IPS DF 6.9 (cell line): Measurements from ENCODE around the gene CHKA.

ENCODE experiments used
- DNase-seq: peaks from one replicate; pipeline ENCODE4 v3.0.0-alpha.2; 2013; ENCODE audit warnings: low read depth, low spot score
- H3K27ac ChIP-seq: one replicate; pipeline ENCODE4 v1.5.1; 2013; ENCODE audit warnings: low read length, control low read depth
- H3K27me3 ChIP-seq: 2 replicates; pipeline ENCODE4 v1.6.1; 2013; ENCODE audit warnings: mild to moderate bottlenecking, low read length; ENCODE audit not compliant: control insufficient read depth, insufficient read depth
- H3K36me3 ChIP-seq: 2 replicates; pipeline ENCODE4 v1.6.1; 2013; ENCODE audit warnings: low read length; ENCODE audit not compliant: control insufficient read depth, insufficient read depth
- H3K4me1 ChIP-seq: 2 replicates; pipeline ENCODE4 v1.6.1; 2013; ENCODE audit warnings: low read length; ENCODE audit not compliant: control insufficient read depth, insufficient read depth
- H3K4me3 ChIP-seq: 2 replicates; pipeline ENCODE4 v1.5.1; 2013; ENCODE audit warnings: mild to moderate bottlenecking, low read length
- H3K9me3 ChIP-seq: 2 replicates; pipeline ENCODE4 v1.6.1; 2013; ENCODE audit warnings: low read length, inconsistent platforms; ENCODE audit not compliant: control insufficient read depth, insufficient read depth
- WGBS: extraction: QIAGEN DNeasy Blood & Tissue Kit; methylation state at CpG from one replicate; pipeline ENCODE4 v1.1.7; 2013; ENCODE audit warnings: mixed read lengths, missing lambda C conversion rate; ENCODE audit not compliant: insufficient read length, insufficient coverage; 5-methylcytosine and 5-hydroxymethylcytosine counted together

Gene CHKA

GRCh38 chr11:68037411-68038225 is 83.6 kb downstream of the CHKA start:
- Histone ChIP-seq H3K27me3 (no peaks in the 10 kb centered on the region), H3K36me3 (peaks cover 19% of the 10 kb centered on the region), H3K4me3 (no peak overlapping the region), H3K9me3 (no peaks in the 10 kb centered on the region), H3K27ac (no peak overlapping the region), H3K4me1 (peaks cover 7% of the 10 kb centered on the region)
- WGBS: no CpG with 5 or more reads among the region's 20 CpGs
- no peak for DNase-seq

DNA sequence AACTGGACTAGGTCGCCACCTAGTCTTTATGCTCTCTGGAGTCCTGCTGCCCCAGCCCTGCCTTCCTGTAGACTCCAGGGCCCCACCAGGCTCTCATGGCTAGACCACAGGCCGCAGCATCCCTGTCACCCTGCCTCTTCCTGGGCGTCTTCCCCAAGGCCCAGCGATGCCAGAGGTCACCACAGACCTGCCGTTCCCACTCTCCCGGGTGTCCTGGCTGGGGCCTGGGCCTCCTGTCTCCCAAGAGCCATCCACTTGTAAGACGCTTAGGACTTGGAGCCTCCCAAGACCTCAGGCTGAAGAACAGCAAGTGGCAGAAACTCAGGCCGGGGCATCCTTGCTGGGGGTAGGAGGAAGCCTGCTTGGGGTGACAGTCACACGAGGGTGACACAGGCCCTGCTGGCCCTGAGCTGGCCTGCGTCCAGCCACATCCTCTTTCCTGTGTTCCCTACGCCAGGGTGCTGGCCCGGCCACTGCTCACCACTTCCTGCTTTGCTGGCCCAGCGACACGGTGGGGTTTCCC is 84.4 kb downstream of the CHKA start:
- no peak overlapping the region for H3K4me3 ChIP-seq

DNA sequence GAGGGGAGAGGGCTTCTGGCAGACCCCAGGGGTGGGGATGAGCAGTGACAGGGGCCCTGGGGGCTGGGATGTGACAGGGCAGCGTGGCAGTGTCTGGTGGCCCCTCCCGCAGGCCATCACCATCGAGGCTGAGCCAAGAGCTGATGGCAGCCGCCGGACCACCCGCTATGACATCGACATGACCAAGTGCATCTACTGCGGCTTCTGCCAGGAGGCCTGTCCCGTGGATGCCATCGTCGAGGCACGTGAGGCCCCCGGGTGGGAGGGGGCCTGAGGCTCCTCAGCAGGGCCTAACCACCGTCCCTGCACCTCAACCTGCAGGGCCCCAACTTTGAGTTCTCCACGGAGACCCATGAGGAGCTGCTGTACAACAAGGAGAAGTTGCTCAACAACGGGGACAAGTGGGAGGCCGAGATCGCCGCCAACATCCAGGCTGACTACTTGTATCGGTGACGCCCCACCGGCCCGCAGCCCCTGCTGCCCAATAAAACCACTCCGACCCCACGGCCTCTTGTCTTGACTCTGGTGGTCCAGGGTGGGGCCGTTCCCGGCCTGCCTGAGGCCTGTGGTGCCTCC is 85.0 kb downstream of the CHKA start:
- no CpG with 5 or more reads among the region's 27 CpGs for WGBS
- Histone ChIP-seq H3K9me3 (no peaks in the 10 kb centered on the region), H3K27ac (no peak overlapping the region), H3K27me3 (no peaks in the 10 kb centered on the region), H3K4me3 (no peak overlapping the region), H3K36me3 (peaks cover 26% of the 10 kb centered on the region), H3K4me1 (peaks cover 7% of the 10 kb centered on the region)
- DNase-seq: no peak

More for the DNA sequence above, 84.4 kb downstream of the CHKA start:
- Histone ChIP-seq H3K27me3 (no peaks in the 10 kb centered on the region), H3K9me3 (no peaks in the 10 kb centered on the region), H3K36me3 (peaks cover 26% of the 10 kb centered on the region), H3K4me1 (peaks cover 7% of the 10 kb centered on the region), H3K27ac (no peak overlapping the region)
- WGBS: no CpG with 5 or more reads among the region's 14 CpGs
- no peak for DNase-seq

GRCh38 chr11:68035266-68035876 is 85.8 kb downstream of the CHKA start:
- Histone ChIP-seq H3K4me1 (peaks cover 5% of the 10 kb centered on the region), H3K27me3 (no peaks in the 10 kb centered on the region), H3K9me3 (no peaks in the 10 kb centered on the region), H3K27ac (no peak overlapping the region), H3K36me3 (peaks cover 26% of the 10 kb centered on the region), H3K4me3 (no peak overlapping the region)
- no peak for DNase-seq
- WGBS: no CpG with 5 or more reads among the region's 13 CpGs

GRCh38 chr11:68033708-68034045 is 87.5 kb downstream of the CHKA start:
- no peaks in the 10 kb centered on the region for H3K27me3 ChIP-seq
- WGBS: no CpG with 5 or more reads among the region's 12 CpGs
- peaks cover 26% of the 10 kb centered on the region for H3K36me3 ChIP-seq
- no peak overlapping the region for H3K27ac ChIP-seq
- no peaks in the 10 kb centered on the region for H3K9me3 ChIP-seq
- H3K4me3 ChIP-seq: no peak overlapping the region
- H3K4me1 ChIP-seq: peaks cover 3% of the 10 kb centered on the region
- no peak for DNase-seq

DNA sequence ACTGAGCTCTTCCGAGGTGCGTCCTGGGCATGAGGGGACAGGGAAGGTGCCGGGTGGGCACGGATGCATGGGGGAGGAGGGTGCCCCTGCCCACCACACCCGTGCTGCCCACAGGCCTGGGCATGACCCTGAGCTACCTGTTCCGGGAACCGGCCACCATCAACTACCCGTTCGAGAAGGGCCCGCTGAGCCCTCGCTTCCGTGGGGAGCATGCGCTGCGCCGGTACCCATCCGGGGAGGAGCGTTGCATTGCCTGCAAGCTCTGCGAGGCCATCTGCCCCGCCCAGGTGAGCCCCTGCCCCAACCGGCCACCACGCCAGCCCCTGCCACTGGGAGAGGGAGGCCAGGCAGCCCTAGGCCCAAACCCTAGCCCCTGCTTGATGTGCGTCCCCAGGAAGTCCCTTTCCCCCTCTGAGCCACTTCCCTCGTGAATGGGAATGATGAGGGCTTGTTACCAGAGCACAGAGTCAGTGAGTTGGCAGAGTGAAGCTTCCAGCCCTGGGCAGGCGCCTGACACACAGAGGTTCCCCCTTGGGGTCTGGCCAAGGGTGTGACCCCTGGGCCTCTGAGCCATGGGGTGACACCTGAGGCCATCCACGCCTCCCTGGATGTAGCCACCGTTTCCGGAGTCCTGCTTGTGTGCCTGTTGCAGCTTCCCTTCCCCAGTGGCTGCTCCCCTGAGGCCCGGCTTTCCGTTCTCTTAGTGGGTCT is 88.0 kb downstream of the CHKA start:
- no CpG with 5 or more reads among the region's 29 CpGs for WGBS
- Histone ChIP-seq H3K27ac (no peak overlapping the region), H3K36me3 (peaks cover 26% of the 10 kb centered on the region), H3K27me3 (no peaks in the 10 kb centered on the region), H3K9me3 (no peaks in the 10 kb centered on the region), H3K4me3 (no peak overlapping the region), H3K4me1 (peaks cover 2% of the 10 kb centered on the region)
- no peak for DNase-seq

DNA sequence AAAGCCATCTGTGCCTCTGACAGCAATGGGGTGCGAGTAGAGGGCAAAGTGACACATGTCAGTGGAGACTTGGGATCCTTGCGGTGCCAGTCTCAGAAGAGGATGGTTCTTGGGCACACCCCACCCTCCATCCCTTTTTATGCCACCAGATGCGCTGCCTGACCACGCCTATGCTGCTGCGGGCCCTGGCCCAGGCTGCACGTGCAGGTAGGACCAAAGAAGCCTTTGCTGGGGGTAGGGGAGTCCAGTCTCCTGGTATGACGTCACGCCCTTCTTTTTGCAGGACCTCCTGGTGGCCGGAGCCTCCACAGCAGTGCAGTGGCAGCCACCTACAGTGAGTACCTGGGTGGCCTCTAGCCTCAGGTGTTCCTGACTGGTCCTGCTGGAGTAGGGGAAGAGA is 89.2 kb downstream of the CHKA start:
- Histone ChIP-seq H3K4me1 (no peaks in the 10 kb centered on the region; the same call in 1 of the 2 replicates), H3K27me3 (no peaks in the 10 kb centered on the region), H3K9me3 (no peaks in the 10 kb centered on the region), H3K4me3 (no peak overlapping the region), H3K36me3 (peaks cover 26% of the 10 kb centered on the region), H3K27ac (no peak overlapping the region)
- no CpG with 5 or more reads among the region's 9 CpGs for WGBS
- DNase-seq: no peak

DNA sequence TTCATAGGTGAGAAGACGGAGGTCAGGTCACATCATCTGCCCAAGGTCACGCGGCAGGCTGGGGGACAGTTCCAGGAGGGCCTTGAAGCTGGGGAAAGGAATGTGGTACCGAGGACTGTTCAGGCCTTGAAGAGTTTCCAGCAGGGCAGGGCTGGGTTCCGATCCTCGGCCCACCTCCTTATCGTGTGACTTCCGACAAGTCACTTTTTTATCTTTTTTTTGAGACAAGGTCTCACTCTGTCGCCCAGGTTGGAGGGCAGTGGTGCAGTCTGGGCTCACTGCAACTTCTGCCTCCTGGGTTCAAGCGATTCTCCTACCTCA is 90.1 kb downstream of the CHKA start:
- no CpG with 5 or more reads among the region's 10 CpGs for WGBS
- H3K4me3 ChIP-seq: peak overlapping the region; percentile 92; the same call in 1 of the 2 replicates
- DNase-seq: no peak
- H3K9me3 ChIP-seq: no peaks in the 10 kb centered on the region
- H3K4me1 ChIP-seq: no peaks in the 10 kb centered on the region; the same call in 1 of the 2 replicates
- no peak overlapping the region for H3K27ac ChIP-seq
- H3K27me3 ChIP-seq: no peaks in the 10 kb centered on the region
- H3K36me3 ChIP-seq: peaks cover 23% of the 10 kb centered on the region

GRCh38 chr11:68030318-68031143 is 90.7 kb downstream of the CHKA start, which contains the start of gene NDUFS8:
Gene NDUFS8 (plus strand): TSS chr11:68030681. CDS start chr11:68032152, 1,471 bp downstream.
- no CpG with 5 or more reads among the region's 56 CpGs for WGBS
- no peaks in the 10 kb centered on the region for H3K27me3 ChIP-seq
- no peaks in the 10 kb centered on the region; the same call in 1 of the 2 replicates for H3K4me1 ChIP-seq
- no peak within 1 kb of the TSS for H3K27ac ChIP-seq
- DNase-seq: peak; percentile 97
- H3K36me3 ChIP-seq: peaks cover 23% of the 10 kb centered on the region
- H3K4me3 ChIP-seq: peak within 1 kb of the TSS; percentile 92; the same call in 1 of the 2 replicates
- no peaks in the 10 kb centered on the region for H3K9me3 ChIP-seq
